IMR-90 (cell line): ENCODE measurements around the gene NUBPL.

ENCODE experiments used
- BHLHE40 ChIP-seq: fragments of 150-350 bp; IDR thresholded peaks from 2 replicates; pipeline ENCODE4 v1.6.1; 2016; ENCODE audit warnings: mild to moderate bottlenecking, low read depth, low read length
- CTCF ChIP-seq: conservative IDR thresholded peaks from 2 replicates; pipeline ENCODE4 v1.5.1; 2012; ENCODE audit warnings: mild to moderate bottlenecking, low read depth, low read length, improper control_type of control experiment
- ELK1 ChIP-seq: fragments of 150-350 bp; IDR thresholded peaks from 2 replicates; pipeline ENCODE4 v1.6.1; 2016; ENCODE audit warnings: low read depth, mild to moderate bottlenecking, low read length, moderate library complexity, borderline replicate concordance
- FOS ChIP-seq: fragments of 150-350 bp; IDR thresholded peaks from 2 replicates; pipeline ENCODE4 v1.6.1; 2016; ENCODE audit warnings: low read depth, low read length
- NFE2L2 ChIP-seq: fragments of 150-350 bp; IDR thresholded peaks from 2 replicates; pipeline ENCODE4 v1.6.1; 2016; ENCODE audit warnings: low read depth, mild to moderate bottlenecking, low read length
- POLR2A ChIP-seq: IDR thresholded peaks from 2 replicates; pipeline ENCODE4 v1.6.1; 2012; ENCODE audit warnings: mild to moderate bottlenecking, low read depth, low read length
- RAD21 ChIP-seq: IDR thresholded peaks from 2 replicates; pipeline ENCODE4 v1.6.1; 2012; ENCODE audit warnings: low read length, improper control_type of control experiment
- RFX5 ChIP-seq: IDR thresholded peaks from 2 replicates; pipeline ENCODE4 v1.8.0; 2012; ENCODE audit warnings: low read depth, mild to moderate bottlenecking, low read length, moderate library complexity
- SMC3 ChIP-seq: fragments of 150-350 bp; IDR thresholded peaks from 2 replicates; pipeline ENCODE4 v1.6.1; 2016; ENCODE audit warnings: low read depth, mild to moderate bottlenecking, antibody characterized with exemption, low read length, moderate library complexity
- USF2 ChIP-seq: fragments of 150-350 bp; IDR thresholded peaks from 2 replicates; pipeline ENCODE4 v1.6.1; 2017; ENCODE audit warnings: mild to moderate bottlenecking, antibody characterized with exemption, low read length, low read depth

- TF ChIP-seq BHLHE40 (no peak), CTCF (no peak), SMC3 (no peak), POLR2A (no peak), FOS (no peak), ELK1 (no peak), USF2 (no peak), RFX5 (no peak), NFE2L2 (no peak), RAD21 (no peak)
Measured at GRCh38 chr14:31582836-31583452, 21.7 kb downstream of the NUBPL start.
